B cell (primary cell): Measurements from ENCODE around the gene ZCCHC3. TPM values are rescaled to one million over a fixed set of nuclear protein-coding genes. Genes with fewer than 3 reads are reported as not detected.

Experiments
- ATAC-seq: fragments of 200-7000 bp; cut with Tn5 transposase; one replicate; pipeline ENCODE4 v1.10.0; 2021; ENCODE audit warnings: low read depth, mild to moderate bottlenecking, moderate number of reproducible peaks, moderate library complexity
- CTCF ChIA-PET: fragments of 350-600 bp; sonication (Branson Sonifier 250); formaldehyde crosslinking; loops from one replicate; lab custom pipeline; 2021; ENCODE audit warnings: antibody characterized with exemption, inconsistent platforms; lab: Charles Lee
- POLR2A ChIA-PET: fragments of 350-600 bp; sonication (Branson Sonifier 250); formaldehyde crosslinking; loops from one replicate; lab custom pipeline; 2021; ENCODE audit warnings: antibody characterized with exemption; lab: Charles Lee
- DNase-seq: peaks from one replicate; pipeline ENCODE4 v3.0.0; 2013
- H2AFZ ChIP-seq: 2 replicates; pipeline ENCODE4 v1.6.1; 2012; ENCODE audit warnings: mild to moderate bottlenecking, low read depth, low read length; ENCODE audit not compliant: insufficient read depth, poor library complexity, severe bottlenecking
- H3K27ac ChIP-seq, 2 donors: 1 replicate in 1 of 2; 2 replicates in 1 of 2; pipeline ENCODE4 v1.5.1; 2012 to 2013; ENCODE audit warnings: low read length in 2 of 2, mild to moderate bottlenecking in 2 of 2, moderate library complexity in 1 of 2
- H3K27me3 ChIP-seq, 4 experiments: fragments of 200-600 bp in 1 of 4; sonication (generic) in 1 of 4; replicated peaks in 1 of 4; 1 replicate in 2 of 4; 2 replicates in 2 of 4; pipeline versions ENCODE4 v1.6.1 to v1.7.0; 2013 to 2016; ENCODE audit warnings: low read length in 3 of 4, mild to moderate bottlenecking in 2 of 4, mixed read lengths in 1 of 4, moderate library complexity in 1 of 4; ENCODE audit not compliant: insufficient read depth in 4 of 4, control insufficient read depth in 3 of 4; ENCODE audit errors: control extremely low read depth in 1 of 4
- H3K36me3 ChIP-seq, 2 experiments: replicated peaks in 1 of 2; 1 replicate in 1 of 2; 2 replicates in 1 of 2; pipeline versions ENCODE4 v1.6.1 to v1.7.1; 2013; ENCODE audit warnings: low read length in 1 of 2; ENCODE audit not compliant: insufficient read depth in 2 of 2, control insufficient read depth in 1 of 2; ENCODE audit errors: control extremely low read depth in 1 of 2, extremely low read depth in 1 of 2
- H3K4me1 ChIP-seq, 2 donors: fragments of 200-600 bp in 1 of 2; sonication (generic) in 1 of 2; 1 replicate in 1 of 2; 2 replicates in 1 of 2; pipeline versions ENCODE4 v1.5.1 to v1.6.1; 2013 to 2017; ENCODE audit warnings: low read length in 2 of 2; ENCODE audit not compliant: control insufficient read depth in 2 of 2, insufficient read depth in 2 of 2
- H3K4me2 ChIP-seq: replicated peaks from 2 replicates; pipeline ENCODE3; 2012; ENCODE audit warnings: mild to moderate bottlenecking, low read depth, low read length; ENCODE audit not compliant: poor library complexity, severe bottlenecking
- H3K4me3 ChIP-seq, 5 experiments: fragments of 200-600 bp in 1 of 5; sonication (generic) in 1 of 5; 1 replicate in 3 of 5; 2 replicates in 2 of 5; pipeline versions ENCODE4 v1.5.1 to v1.7.0; 2011 to 2016; ENCODE audit warnings: low read length in 4 of 5, mild to moderate bottlenecking in 4 of 5, low read depth in 2 of 5, control low read depth in 1 of 5, moderate library complexity in 1 of 5; ENCODE audit not compliant: insufficient read depth in 1 of 5; ENCODE audit errors: control extremely low read depth in 1 of 5, extremely low read depth in 1 of 5
- H3K79me2 ChIP-seq: fragments of 200-600 bp; sonication (generic); one replicate; pipeline ENCODE4 v1.6.0; 2016; ENCODE audit warnings: low read length; ENCODE audit not compliant: control insufficient read depth, insufficient read depth
- H3K9ac ChIP-seq: fragments of 200-600 bp; sonication (generic); 2 replicates; pipeline ENCODE4 v1.6.1; 2017; ENCODE audit warnings: mild to moderate bottlenecking, low read length, moderate library complexity
- H3K9me3 ChIP-seq, 3 donors: one replicate each; pipeline versions ENCODE4 v1.6.1 to v1.7.1; 2013; ENCODE audit warnings: low read length in 2 of 3; ENCODE audit not compliant: control insufficient read depth in 2 of 3, insufficient read depth in 1 of 3; ENCODE audit errors: control extremely low read depth in 1 of 3
- H4K20me1 ChIP-seq: 2 replicates; pipeline ENCODE4 v1.6.0; 2012; ENCODE audit warnings: mild to moderate bottlenecking, low read length; ENCODE audit not compliant: insufficient read depth, control insufficient read depth, poor library complexity, severe bottlenecking
- H3K27ac Mint-ChIP-seq: one replicate; pipeline ENCODE4 v1.8.0; 2021; ENCODE audit warnings: mixed read lengths
- H3K27me3 Mint-ChIP-seq: one replicate; pipeline ENCODE4 v1.8.0; 2021; ENCODE audit warnings: mixed read lengths
- H3K4me1 Mint-ChIP-seq: one replicate; pipeline ENCODE4 v1.8.0; 2021; ENCODE audit warnings: mixed read lengths
- H3K4me3 Mint-ChIP-seq: one replicate; pipeline ENCODE4 v1.8.0; 2021; ENCODE audit warnings: mixed read lengths
- H3K9me3 Mint-ChIP-seq: one replicate; pipeline ENCODE4 v1.8.0; 2022; ENCODE audit warnings: mixed read lengths; ENCODE audit not compliant: insufficient read depth
- EZH2 ChIP-seq: IDR thresholded peaks from 2 replicates; pipeline ENCODE4 v1.6.1; 2012; ENCODE audit warnings: borderline replicate concordance, low read depth, mild to moderate bottlenecking, moderate library complexity, low read length; ENCODE audit not compliant: insufficient read depth, poor library complexity, severe bottlenecking
- WGBS: methylation state at CpG from one replicate; pipeline ENCODE4 v1.1.5; 2013; ENCODE audit warnings: missing lambda C conversion rate; ENCODE audit not compliant: insufficient coverage; 5-methylcytosine and 5-hydroxymethylcytosine counted together
- intact Hi-C: fragments of 100-400 bp; cut with micrococcal nuclease; formaldehyde crosslinking; loops from one replicate; pipeline ENCODE4 v1.10.0; 2022
- polyA plus RNA-seq: library from polyadenylated mRNA; depleted of rRNA; stranded (reverse); fragments of >200 nt; gene quantifications from 2 replicates; pipeline ENCODE4 v1.2.3, GENCODE V29; 2012
- total RNA-seq, 2 donors: library from RNA; stranded (reverse); fragments of 120-200 nt in 1 of 2; gene quantifications; 1 replicate in 1 of 2; 2 replicates in 1 of 2; pipeline versions ENCODE4 v1.2.3 to v1.2.4, GENCODE V29; 2013 to 2022
- TF ChIP-seq, protein P1 (sequence below): fragments of 200-600 bp; IDR thresholded peaks from one replicate; pipeline ENCODE4 v1.8.0; 2022; ENCODE audit warnings: antibody characterized with exemption, mild to moderate bottlenecking

ZCCHC3 gene
- total and polyA plus RNA-seq, 2 donors (not counting 1 experiment from before 2014, with no cell fraction given): 12.8 to 35.7 TPM

DNA sequence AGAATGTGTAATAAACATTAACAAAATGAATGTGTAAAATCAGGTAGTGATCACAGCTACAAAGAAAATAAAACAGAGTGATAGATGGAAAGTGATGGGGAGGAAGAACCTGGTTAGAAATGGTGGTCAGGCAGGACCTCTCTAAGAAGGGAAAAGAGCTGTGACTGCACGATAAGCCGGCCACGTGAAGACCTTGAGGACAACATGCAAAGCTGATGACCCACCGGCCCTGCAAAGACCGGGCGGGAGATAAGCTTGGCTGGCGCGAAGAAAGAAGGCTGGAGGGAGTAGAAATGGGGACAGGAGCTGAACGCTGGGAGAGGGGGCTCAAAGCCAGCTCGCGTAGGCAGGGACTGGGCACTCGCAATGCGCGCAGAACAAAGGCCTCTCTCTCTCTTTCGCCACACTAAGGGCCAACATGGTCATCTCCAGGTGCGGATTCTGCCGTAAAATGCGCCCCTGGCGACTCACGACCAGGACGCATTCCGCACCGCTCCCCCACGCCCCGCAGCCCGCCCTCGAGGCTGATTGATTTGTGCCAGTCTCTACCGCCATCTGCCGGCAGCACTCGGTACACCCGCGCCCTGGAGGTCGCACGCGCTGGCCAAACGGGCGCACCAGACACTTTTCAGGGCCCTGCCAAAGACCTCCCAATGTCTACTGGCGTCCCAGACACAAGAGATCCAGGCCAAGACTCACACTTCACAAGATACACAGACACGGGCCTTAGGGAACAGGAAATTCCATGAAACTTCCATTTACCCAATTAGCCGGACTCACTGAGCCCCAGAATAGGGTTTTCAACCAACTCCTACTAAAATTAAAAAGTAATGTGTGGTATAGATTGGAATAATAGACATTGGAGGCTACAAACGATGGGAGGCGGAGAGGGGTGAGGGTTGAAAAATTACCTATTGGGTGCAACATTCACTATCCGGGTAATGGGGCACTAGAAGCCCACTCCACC lies 30.5 kb upstream of the ZCCHC3 start:
- no peaks in the 10 kb centered on the region for H4K20me1 ChIP-seq
- Mint-ChIP-seq H3K27ac (no peak overlapping the region), H3K27me3 (peaks cover 9% of the 10 kb centered on the region), H3K4me1 (peaks cover 9% of the 10 kb centered on the region), H3K9me3 (no peaks in the 10 kb centered on the region), H3K4me3 (peak overlapping the region; percentile 85)
- H3K27ac ChIP-seq: no peak overlapping the region
- peak; percentile 91 for DNase-seq
- ATAC-seq: peak; percentile 100
- peak overlapping the region; percentile 61 for H3K9ac ChIP-seq
- WGBS: 2% methylated on average over 38 of the region's 43 CpGs
- peak overlapping the region; percentile 96 for H2AFZ ChIP-seq
- H3K79me2 ChIP-seq: no peaks in the 10 kb centered on the region
- H3K4me2 ChIP-seq: peak overlapping the region; percentile 76
- TF ChIP-seq, protein P1, sequence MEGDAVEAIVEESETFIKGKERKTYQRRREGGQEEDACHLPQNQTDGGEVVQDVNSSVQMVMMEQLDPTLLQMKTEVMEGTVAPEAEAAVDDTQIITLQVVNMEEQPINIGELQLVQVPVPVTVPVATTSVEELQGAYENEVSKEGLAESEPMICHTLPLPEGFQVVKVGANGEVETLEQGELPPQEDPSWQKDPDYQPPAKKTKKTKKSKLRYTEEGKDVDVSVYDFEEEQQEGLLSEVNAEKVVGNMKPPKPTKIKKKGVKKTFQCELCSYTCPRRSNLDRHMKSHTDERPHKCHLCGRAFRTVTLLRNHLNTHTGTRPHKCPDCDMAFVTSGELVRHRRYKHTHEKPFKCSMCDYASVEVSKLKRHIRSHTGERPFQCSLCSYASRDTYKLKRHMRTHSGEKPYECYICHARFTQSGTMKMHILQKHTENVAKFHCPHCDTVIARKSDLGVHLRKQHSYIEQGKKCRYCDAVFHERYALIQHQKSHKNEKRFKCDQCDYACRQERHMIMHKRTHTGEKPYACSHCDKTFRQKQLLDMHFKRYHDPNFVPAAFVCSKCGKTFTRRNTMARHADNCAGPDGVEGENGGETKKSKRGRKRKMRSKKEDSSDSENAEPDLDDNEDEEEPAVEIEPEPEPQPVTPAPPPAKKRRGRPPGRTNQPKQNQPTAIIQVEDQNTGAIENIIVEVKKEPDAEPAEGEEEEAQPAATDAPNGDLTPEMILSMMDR: peak; percentile 95
- TF ChIP-seq EZH2: no peak
- intact Hi-C loops: loop anchor here (1.0 kb wide), 3 partner anchors 23 to 63 kb away; partner anchors contain the start of gene C20orf96
- H3K27me3 ChIP-seq: peaks cover 0 to 2% (median 1%) of the 10 kb centered on the region in 4 experiments
- no peaks in the 10 kb centered on the region for H3K9me3 ChIP-seq
- H3K4me3 ChIP-seq: peak overlapping the region; percentile 33 to 63 (median 54)
- H3K4me1 ChIP-seq: peaks cover 3 to 8% of the 10 kb centered on the region in 2 donors
- POLR2A ChIA-PET: interaction anchor here (0.5 to 0.9 kb wide), 2 partner anchors 58 to 182 kb away, joined by 3 to 4 read pairs; partner anchors contain the start of gene SOX12
- H3K36me3 ChIP-seq: no peaks in the 10 kb centered on the region
- CTCF ChIA-PET: interaction anchor here (0.7 to 9.0 kb wide), 27 partner anchors 8 to 212 kb away, joined by 3 to 89 read pairs (median 5); partner anchors contain the start of genes DEFB129, DEFB132 and ZCCHC3
